HepG2 (cell line): ENCODE results near the gene SERPINB6. TPM values are rescaled to one million over a fixed set of nuclear protein-coding genes. Genes with fewer than 3 reads are reported as not detected.

ENCODE experiments used
- CEBPG ChIP-seq: IDR thresholded peaks from 2 replicates; pipeline ENCODE4 v1.6.1; 2016
- DNMT3B ChIP-seq: conservative IDR thresholded peaks from 2 replicates; pipeline ENCODE4 v1.6.1; 2016; ENCODE audit warnings: missing biosample characterization, control low read depth
- ETV5 ChIP-seq: IDR thresholded peaks from 2 replicates; pipeline ENCODE4 v1.6.1; 2018; ENCODE audit warnings: missing biosample characterization, missing genetic modification reagents, inconsistent platforms, borderline replicate concordance
- SMARCC2 ChIP-seq: fragments of 450-650 bp; IDR thresholded peaks from 2 replicates; pipeline ENCODE4 v1.6.1; 2017; ENCODE audit warnings: antibody characterized with exemption, mild to moderate bottlenecking
- ZFP1 ChIP-seq: IDR thresholded peaks from 2 replicates; pipeline ENCODE4 v1.6.1; 2016
- ZNF280B ChIP-seq: sonication (generic); formaldehyde crosslinking; IDR thresholded peaks from 2 replicates; pipeline ENCODE4 v1.5.0; 2020; ENCODE audit warnings: missing genetic modification reagents, mild to moderate bottlenecking, borderline replicate concordance
- ZNF354B ChIP-seq: sonication (generic); formaldehyde crosslinking; IDR thresholded peaks from 2 replicates; pipeline ENCODE4 v1.8.0; 2022; ENCODE audit warnings: mild to moderate bottlenecking, missing genetic modification reagents
- ZNF382 ChIP-seq: sonication (generic); formaldehyde crosslinking; IDR thresholded peaks from 2 replicates; pipeline ENCODE4 v1.5.0; 2020; ENCODE audit warnings: missing genetic modification reagents, mild to moderate bottlenecking, borderline replicate concordance
- polyA plus RNA-seq, 8 experiments: library from polyadenylated mRNA; depleted of rRNA in 3 of 8; stranded (reverse) in 7 of 8; unstranded in 1 of 8; fragments of >200 nt; fragmentation: Illumina TruSeq in 4 of 8; extraction: Trizol in 4 of 8; gene quantifications; 2 replicates each; pipeline versions ENCODE4 v1.2.1 to v1.2.3, GENCODE V29; 2011 to 2016; ENCODE audit warnings: low read depth in 4 of 8, missing spikeins in 1 of 8, mixed read lengths in 1 of 8; ENCODE audit not compliant: insufficient read depth in 1 of 8
- total RNA-seq, 5 experiments: library from RNA; depleted of rRNA; stranded (reverse); fragments of >200 nt; fragmentation: Illumina TruSeq; extraction: Trizol; gene quantifications; 2 replicates each; pipeline ENCODE4 v1.2.3, GENCODE V29; 2016; ENCODE audit warnings: low read depth in 1 of 5
- TF ChIP-seq, protein P1 (sequence below): IDR thresholded peaks from 2 replicates; pipeline ENCODE4 v1.6.1; 2016
- TF ChIP-seq, protein P2 (sequence below): sonication (generic); formaldehyde crosslinking; IDR thresholded peaks from 2 replicates; pipeline ENCODE4 v1.4.0; 2020; ENCODE audit warnings: missing genetic modification reagents
- TF ChIP-seq, protein P3 (sequence below): sonication (generic); formaldehyde crosslinking; IDR thresholded peaks from 2 replicates; pipeline ENCODE4 v1.4.0; 2020; ENCODE audit warnings: mild to moderate bottlenecking, low read depth, missing genetic modification reagents
- TF ChIP-seq, protein P4 (sequence below): sonication (generic); formaldehyde crosslinking; IDR thresholded peaks from 2 replicates; pipeline ENCODE4 v1.9.0; 2021; ENCODE audit warnings: missing genetic modification reagents, borderline replicate concordance
- TF ChIP-seq, protein P5 (sequence below): sonication (generic); formaldehyde crosslinking; IDR thresholded peaks from 2 replicates; pipeline ENCODE4 v1.4.0; 2020; ENCODE audit warnings: mild to moderate bottlenecking, missing genetic modification reagents

The SERPINB6 gene
- total and polyA plus RNA-seq, 2 of the 13 experiments (the other 11 are each of a cell fraction or from before 2014, with no cell fraction given), result 38.2 to 61.3 TPM

DNA sequence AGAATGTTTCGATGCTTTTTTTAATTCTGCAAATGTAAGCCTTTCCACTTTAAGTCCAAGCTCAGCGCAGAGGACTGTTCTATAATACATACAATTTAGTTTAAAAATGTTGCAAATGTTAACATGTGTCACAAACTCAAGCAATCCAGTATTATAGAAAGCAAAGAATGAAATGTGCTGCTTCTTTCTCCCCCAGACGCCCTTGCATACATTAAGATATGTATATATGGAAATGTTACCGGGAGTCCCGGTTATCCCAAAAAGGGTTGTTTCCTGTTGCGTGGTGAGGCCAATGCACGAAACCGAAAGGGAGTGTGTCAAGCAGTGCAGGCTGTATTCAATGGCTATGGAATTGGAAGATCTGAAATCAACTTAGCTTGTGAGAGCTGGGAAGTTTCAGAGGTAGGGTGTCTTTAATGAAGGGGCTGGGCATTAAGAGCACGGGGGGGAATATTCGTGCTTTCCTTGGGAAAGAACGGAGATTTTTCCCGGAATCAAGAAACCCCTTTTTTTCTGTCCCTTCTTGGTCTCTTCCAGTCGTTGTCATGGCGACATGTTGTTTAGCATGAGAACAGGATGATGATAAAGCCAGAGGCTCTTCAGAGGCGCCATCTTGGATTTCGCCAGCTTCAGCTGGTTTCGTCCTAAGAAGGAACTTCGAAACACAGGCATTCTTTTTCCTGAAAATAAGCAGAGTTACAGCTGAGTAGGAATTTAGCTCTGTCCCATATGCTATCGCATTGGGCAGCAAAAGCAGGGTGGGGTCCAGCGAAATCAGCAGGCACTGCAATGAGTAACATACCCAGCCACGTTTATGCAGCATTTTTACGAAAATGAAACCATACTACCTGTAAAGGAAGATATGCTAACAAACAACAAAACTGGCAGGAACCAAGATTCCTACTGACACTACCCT lies 18.2 kb upstream of the SERPINB6 start (continued):
- TF ChIP-seq, protein P1, sequence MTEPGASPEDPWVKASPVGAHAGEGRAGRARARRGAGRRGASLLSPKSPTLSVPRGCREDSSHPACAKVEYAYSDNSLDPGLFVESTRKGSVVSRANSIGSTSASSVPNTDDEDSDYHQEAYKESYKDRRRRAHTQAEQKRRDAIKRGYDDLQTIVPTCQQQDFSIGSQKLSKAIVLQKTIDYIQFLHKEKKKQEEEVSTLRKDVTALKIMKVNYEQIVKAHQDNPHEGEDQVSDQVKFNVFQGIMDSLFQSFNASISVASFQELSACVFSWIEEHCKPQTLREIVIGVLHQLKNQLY (CRISPR knock-in tag), result no peak; the same call in 1 of the 2 replicates
- TF ChIP-seq, protein P2, sequence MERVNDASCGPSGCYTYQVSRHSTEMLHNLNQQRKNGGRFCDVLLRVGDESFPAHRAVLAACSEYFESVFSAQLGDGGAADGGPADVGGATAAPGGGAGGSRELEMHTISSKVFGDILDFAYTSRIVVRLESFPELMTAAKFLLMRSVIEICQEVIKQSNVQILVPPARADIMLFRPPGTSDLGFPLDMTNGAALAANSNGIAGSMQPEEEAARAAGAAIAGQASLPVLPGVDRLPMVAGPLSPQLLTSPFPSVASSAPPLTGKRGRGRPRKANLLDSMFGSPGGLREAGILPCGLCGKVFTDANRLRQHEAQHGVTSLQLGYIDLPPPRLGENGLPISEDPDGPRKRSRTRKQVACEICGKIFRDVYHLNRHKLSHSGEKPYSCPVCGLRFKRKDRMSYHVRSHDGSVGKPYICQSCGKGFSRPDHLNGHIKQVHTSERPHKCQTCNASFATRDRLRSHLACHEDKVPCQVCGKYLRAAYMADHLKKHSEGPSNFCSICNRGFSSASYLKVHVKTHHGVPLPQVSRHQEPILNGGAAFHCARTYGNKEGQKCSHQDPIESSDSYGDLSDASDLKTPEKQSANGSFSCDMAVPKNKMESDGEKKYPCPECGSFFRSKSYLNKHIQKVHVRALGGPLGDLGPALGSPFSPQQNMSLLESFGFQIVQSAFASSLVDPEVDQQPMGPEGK (CRISPR knock-in tag), result no peak
- TF ChIP-seq ZNF280B (CRISPR knock-in tag) (no peak), SMARCC2 (no peak), ZFP1 (CRISPR knock-in tag) (no peak; the same call in 1 of the 2 replicates), DNMT3B (no peak), ZNF354B (CRISPR knock-in tag) (no peak), ZNF382 (CRISPR knock-in tag) (no peak), CEBPG (no peak; the same call in 1 of the 2 replicates), ETV5 (CRISPR knock-in tag) (peak; percentile 33; the same call in 1 of the 2 replicates)
- TF ChIP-seq, protein P3, sequence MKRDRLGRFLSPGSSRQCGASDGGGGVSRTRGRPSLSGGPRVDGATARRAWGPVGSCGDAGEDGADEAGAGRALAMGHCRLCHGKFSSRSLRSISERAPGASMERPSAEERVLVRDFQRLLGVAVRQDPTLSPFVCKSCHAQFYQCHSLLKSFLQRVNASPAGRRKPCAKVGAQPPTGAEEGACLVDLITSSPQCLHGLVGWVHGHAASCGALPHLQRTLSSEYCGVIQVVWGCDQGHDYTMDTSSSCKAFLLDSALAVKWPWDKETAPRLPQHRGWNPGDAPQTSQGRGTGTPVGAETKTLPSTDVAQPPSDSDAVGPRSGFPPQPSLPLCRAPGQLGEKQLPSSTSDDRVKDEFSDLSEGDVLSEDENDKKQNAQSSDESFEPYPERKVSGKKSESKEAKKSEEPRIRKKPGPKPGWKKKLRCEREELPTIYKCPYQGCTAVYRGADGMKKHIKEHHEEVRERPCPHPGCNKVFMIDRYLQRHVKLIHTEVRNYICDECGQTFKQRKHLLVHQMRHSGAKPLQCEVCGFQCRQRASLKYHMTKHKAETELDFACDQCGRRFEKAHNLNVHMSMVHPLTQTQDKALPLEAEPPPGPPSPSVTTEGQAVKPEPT, result peak; percentile 75; the same call in 1 of the 2 replicates
- TF ChIP-seq, protein P4, sequence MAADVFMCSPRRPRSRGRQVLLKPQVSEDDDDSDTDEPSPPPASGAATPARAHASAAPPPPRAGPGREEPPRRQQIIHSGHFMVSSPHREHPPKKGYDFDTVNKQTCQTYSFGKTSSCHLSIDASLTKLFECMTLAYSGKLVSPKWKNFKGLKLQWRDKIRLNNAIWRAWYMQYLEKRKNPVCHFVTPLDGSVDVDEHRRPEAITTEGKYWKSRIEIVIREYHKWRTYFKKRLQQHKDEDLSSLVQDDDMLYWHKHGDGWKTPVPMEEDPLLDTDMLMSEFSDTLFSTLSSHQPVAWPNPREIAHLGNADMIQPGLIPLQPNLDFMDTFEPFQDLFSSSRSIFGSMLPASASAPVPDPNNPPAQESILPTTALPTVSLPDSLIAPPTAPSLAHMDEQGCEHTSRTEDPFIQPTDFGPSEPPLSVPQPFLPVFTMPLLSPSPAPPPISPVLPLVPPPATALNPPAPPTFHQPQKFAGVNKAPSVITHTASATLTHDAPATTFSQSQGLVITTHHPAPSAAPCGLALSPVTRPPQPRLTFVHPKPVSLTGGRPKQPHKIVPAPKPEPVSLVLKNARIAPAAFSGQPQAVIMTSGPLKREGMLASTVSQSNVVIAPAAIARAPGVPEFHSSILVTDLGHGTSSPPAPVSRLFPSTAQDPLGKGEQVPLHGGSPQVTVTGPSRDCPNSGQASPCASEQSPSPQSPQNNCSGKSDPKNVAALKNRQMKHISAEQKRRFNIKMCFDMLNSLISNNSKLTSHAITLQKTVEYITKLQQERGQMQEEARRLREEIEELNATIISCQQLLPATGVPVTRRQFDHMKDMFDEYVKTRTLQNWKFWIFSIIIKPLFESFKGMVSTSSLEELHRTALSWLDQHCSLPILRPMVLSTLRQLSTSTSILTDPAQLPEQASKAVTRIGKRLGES (CRISPR knock-in tag), result no peak
- TF ChIP-seq, protein P5, sequence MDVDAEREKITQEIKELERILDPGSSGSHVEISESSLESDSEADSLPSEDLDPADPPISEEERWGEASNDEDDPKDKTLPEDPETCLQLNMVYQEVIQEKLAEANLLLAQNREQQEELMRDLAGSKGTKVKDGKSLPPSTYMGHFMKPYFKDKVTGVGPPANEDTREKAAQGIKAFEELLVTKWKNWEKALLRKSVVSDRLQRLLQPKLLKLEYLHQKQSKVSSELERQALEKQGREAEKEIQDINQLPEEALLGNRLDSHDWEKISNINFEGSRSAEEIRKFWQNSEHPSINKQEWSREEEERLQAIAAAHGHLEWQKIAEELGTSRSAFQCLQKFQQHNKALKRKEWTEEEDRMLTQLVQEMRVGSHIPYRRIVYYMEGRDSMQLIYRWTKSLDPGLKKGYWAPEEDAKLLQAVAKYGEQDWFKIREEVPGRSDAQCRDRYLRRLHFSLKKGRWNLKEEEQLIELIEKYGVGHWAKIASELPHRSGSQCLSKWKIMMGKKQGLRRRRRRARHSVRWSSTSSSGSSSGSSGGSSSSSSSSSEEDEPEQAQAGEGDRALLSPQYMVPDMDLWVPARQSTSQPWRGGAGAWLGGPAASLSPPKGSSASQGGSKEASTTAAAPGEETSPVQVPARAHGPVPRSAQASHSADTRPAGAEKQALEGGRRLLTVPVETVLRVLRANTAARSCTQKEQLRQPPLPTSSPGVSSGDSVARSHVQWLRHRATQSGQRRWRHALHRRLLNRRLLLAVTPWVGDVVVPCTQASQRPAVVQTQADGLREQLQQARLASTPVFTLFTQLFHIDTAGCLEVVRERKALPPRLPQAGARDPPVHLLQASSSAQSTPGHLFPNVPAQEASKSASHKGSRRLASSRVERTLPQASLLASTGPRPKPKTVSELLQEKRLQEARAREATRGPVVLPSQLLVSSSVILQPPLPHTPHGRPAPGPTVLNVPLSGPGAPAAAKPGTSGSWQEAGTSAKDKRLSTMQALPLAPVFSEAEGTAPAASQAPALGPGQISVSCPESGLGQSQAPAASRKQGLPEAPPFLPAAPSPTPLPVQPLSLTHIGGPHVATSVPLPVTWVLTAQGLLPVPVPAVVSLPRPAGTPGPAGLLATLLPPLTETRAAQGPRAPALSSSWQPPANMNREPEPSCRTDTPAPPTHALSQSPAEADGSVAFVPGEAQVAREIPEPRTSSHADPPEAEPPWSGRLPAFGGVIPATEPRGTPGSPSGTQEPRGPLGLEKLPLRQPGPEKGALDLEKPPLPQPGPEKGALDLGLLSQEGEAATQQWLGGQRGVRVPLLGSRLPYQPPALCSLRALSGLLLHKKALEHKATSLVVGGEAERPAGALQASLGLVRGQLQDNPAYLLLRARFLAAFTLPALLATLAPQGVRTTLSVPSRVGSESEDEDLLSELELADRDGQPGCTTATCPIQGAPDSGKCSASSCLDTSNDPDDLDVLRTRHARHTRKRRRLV (CRISPR knock-in tag), result peak; percentile 97
